Mesenchymal stem cell (in vitro differentiated cells and primary cell): ENCODE results near the gene FERMT2.

ENCODE experiments used
- DNase-seq: peaks from one replicate; pipeline ENCODE4 v3.0.0-alpha.2; 2013
- H2AFZ ChIP-seq: one replicate; pipeline ENCODE4 v1.6.1; 2013; ENCODE audit warnings: low read depth, mild to moderate bottlenecking, control low read depth, inconsistent platforms, low read length, moderate library complexity
- H2AK5ac ChIP-seq: 2 replicates; pipeline ENCODE4 v1.6.1; 2013; ENCODE audit warnings: low read length, moderate library complexity, mild to moderate bottlenecking, inconsistent platforms; ENCODE audit not compliant: severe bottlenecking
- H2BK120ac ChIP-seq: one replicate; pipeline ENCODE4 v1.6.1; 2013; ENCODE audit warnings: low read depth, mild to moderate bottlenecking, inconsistent platforms, low read length, moderate library complexity
- H2BK12ac ChIP-seq, 2 experiments: one replicate each; pipeline ENCODE4 v1.6.1; 2013; ENCODE audit warnings: inconsistent platforms in 2 of 2, low read length in 2 of 2, mild to moderate bottlenecking in 2 of 2, moderate library complexity in 2 of 2, control low read depth in 1 of 2
- H2BK15ac ChIP-seq: one replicate; pipeline ENCODE4 v1.6.1; 2013; ENCODE audit warnings: mild to moderate bottlenecking, low read depth, inconsistent platforms; ENCODE audit not compliant: poor library complexity, severe bottlenecking
- H2BK5ac ChIP-seq: 2 replicates; pipeline ENCODE4 v1.6.1; 2013; ENCODE audit warnings: low read depth, mild to moderate bottlenecking, low read length, control low read depth, inconsistent platforms; ENCODE audit not compliant: poor library complexity, severe bottlenecking
- H3K14ac ChIP-seq, 2 experiments: one replicate each; pipeline ENCODE4 v1.6.1; 2013; ENCODE audit warnings: inconsistent platforms in 2 of 2, low read length in 2 of 2, control low read depth in 1 of 2, mild to moderate bottlenecking in 1 of 2, moderate library complexity in 1 of 2
- H3K18ac ChIP-seq, 2 experiments: one replicate each; pipeline ENCODE4 v1.6.1; 2013; ENCODE audit warnings: inconsistent platforms in 2 of 2, low read length in 2 of 2, control low read depth in 1 of 2, low read depth in 1 of 2, mild to moderate bottlenecking in 1 of 2
- H3K23ac ChIP-seq, 2 experiments: one replicate each; pipeline ENCODE4 v1.6.1; 2013; ENCODE audit warnings: inconsistent platforms in 2 of 2, low read length in 2 of 2, mild to moderate bottlenecking in 2 of 2, moderate library complexity in 2 of 2, control low read depth in 1 of 2
- H3K27ac ChIP-seq: 2 replicates; pipeline ENCODE4 v1.5.1; 2013; ENCODE audit warnings: mild to moderate bottlenecking, moderate library complexity, low read length, control low read depth, inconsistent platforms; ENCODE audit not compliant: poor library complexity, severe bottlenecking
- H3K27me3 ChIP-seq, 2 experiments: 2 replicates each; pipeline versions ENCODE4 v1.6.1 to v1.7.0; 2013; ENCODE audit warnings: low read length in 2 of 2, mild to moderate bottlenecking in 2 of 2, moderate library complexity in 2 of 2, control low read depth in 1 of 2, inconsistent platforms in 1 of 2; ENCODE audit not compliant: control insufficient read depth in 1 of 2, insufficient read depth in 1 of 2
- H3K36me3 ChIP-seq, 2 experiments: 2 replicates each; pipeline versions ENCODE4 v1.6.1 to v1.7.0; 2013; ENCODE audit warnings: low read length in 2 of 2, control low read depth in 1 of 2, inconsistent platforms in 1 of 2, low read depth in 1 of 2, mild to moderate bottlenecking in 1 of 2; ENCODE audit not compliant: insufficient read depth in 2 of 2, control insufficient read depth in 1 of 2
- H3K4ac ChIP-seq, 2 experiments: one replicate each; pipeline ENCODE4 v1.6.1; 2013; ENCODE audit warnings: inconsistent platforms in 2 of 2, low read length in 2 of 2, mild to moderate bottlenecking in 2 of 2, moderate library complexity in 2 of 2, control low read depth in 1 of 2, low read depth in 1 of 2
- H3K4me1 ChIP-seq: 2 replicates; pipeline ENCODE4 v1.6.1; 2013; ENCODE audit warnings: low read depth, low read length, control low read depth; ENCODE audit not compliant: control insufficient read depth, insufficient read depth
- H3K4me2 ChIP-seq: 2 replicates; pipeline ENCODE4 v1.6.1; 2013; ENCODE audit warnings: low read length, mild to moderate bottlenecking, inconsistent platforms; ENCODE audit not compliant: poor library complexity, severe bottlenecking
- H3K4me3 ChIP-seq, 2 experiments: 2 replicates each; pipeline versions ENCODE4 v1.5.1 to v1.7.0; 2013; ENCODE audit warnings: low read length in 2 of 2, mild to moderate bottlenecking in 2 of 2, control low read depth in 1 of 2, low read depth in 1 of 2; ENCODE audit not compliant: insufficient read depth in 1 of 2
- H3K79me1 ChIP-seq: replicated peaks from 2 replicates; pipeline ENCODE4 v1.6.1; 2013; ENCODE audit warnings: mild to moderate bottlenecking, control low read depth, low read length, inconsistent platforms; ENCODE audit not compliant: poor library complexity, severe bottlenecking
- H3K9ac ChIP-seq: 2 replicates; pipeline ENCODE4 v1.7.0; 2013; ENCODE audit warnings: mild to moderate bottlenecking, low read length, moderate library complexity
- H3K9me3 ChIP-seq: 2 replicates; pipeline ENCODE4 v1.7.0; 2013; ENCODE audit warnings: mild to moderate bottlenecking, low read length; ENCODE audit not compliant: control insufficient read depth
- H4K8ac ChIP-seq: one replicate; pipeline ENCODE4 v1.6.1; 2013; ENCODE audit warnings: inconsistent platforms, mild to moderate bottlenecking, low read length, moderate library complexity
- H4K91ac ChIP-seq: one replicate; pipeline ENCODE4 v1.6.1; 2013; ENCODE audit warnings: mild to moderate bottlenecking, low read length, inconsistent platforms
- WGBS: methylation state at CpG from one replicate; pipeline ENCODE4 v1.1.7; 2013; ENCODE audit warnings: mixed read lengths; 5-methylcytosine and 5-hydroxymethylcytosine counted together

The FERMT2 gene

GRCh38 chr14:52987042-52987441 is 36.2 kb upstream of the FERMT2 start:
- no peak overlapping the region for H3K9ac ChIP-seq
- H3K36me3 ChIP-seq: no peaks in the 10 kb centered on the region
- no peak overlapping the region for H3K4me3 ChIP-seq
- no peak overlapping the region for H3K18ac ChIP-seq
- no peak overlapping the region for H2AFZ ChIP-seq
- no peak overlapping the region for H3K27ac ChIP-seq
- no peak overlapping the region for H4K91ac ChIP-seq
- no peak overlapping the region for H4K8ac ChIP-seq
- H3K4me1 ChIP-seq: no peaks in the 10 kb centered on the region
- no peaks in the 10 kb centered on the region for H3K9me3 ChIP-seq
- no peak overlapping the region for H2BK120ac ChIP-seq
- H3K79me1 ChIP-seq: no peaks in the 10 kb centered on the region
- no peak overlapping the region for H3K23ac ChIP-seq
- H2BK15ac ChIP-seq: no peak overlapping the region
- H2BK5ac ChIP-seq: no peak overlapping the region
- H2AK5ac ChIP-seq: no peak overlapping the region
- H3K4me2 ChIP-seq: no peak overlapping the region
- H2BK12ac ChIP-seq: no peak overlapping the region
- no peak for DNase-seq
- no peak overlapping the region for H3K4ac ChIP-seq
- WGBS: 95% methylated on average over 2 of the region's 2 CpGs
- no peaks in the 10 kb centered on the region for H3K27me3 ChIP-seq
- no peak overlapping the region for H3K14ac ChIP-seq

GRCh38 chr14:52977798-52978197 is 26.9 kb upstream of the FERMT2 start:
- H2BK12ac ChIP-seq: no peak overlapping the region
- no peaks in the 10 kb centered on the region for H3K79me1 ChIP-seq
- H3K23ac ChIP-seq: no peak overlapping the region
- no peak overlapping the region for H3K4me2 ChIP-seq
- H3K4ac ChIP-seq: no peak overlapping the region
- WGBS: 80% methylated on average over 2 of the region's 3 CpGs
- H3K4me1 ChIP-seq: no peaks in the 10 kb centered on the region
- H3K27ac ChIP-seq: no peak overlapping the region
- H3K36me3 ChIP-seq: no peaks in the 10 kb centered on the region
- H2BK120ac ChIP-seq: no peak overlapping the region
- H3K9me3 ChIP-seq: no peaks in the 10 kb centered on the region
- H3K9ac ChIP-seq: no peak overlapping the region
- H3K4me3 ChIP-seq: no peak overlapping the region
- H4K8ac ChIP-seq: no peak overlapping the region
- H2AK5ac ChIP-seq: no peak overlapping the region
- DNase-seq: no peak
- H4K91ac ChIP-seq: no peak overlapping the region
- H3K27me3 ChIP-seq: no peaks in the 10 kb centered on the region
- H3K14ac ChIP-seq: no peak overlapping the region
- H2AFZ ChIP-seq: no peak overlapping the region
- no peak overlapping the region for H2BK5ac ChIP-seq
- no peak overlapping the region for H3K18ac ChIP-seq
- no peak overlapping the region for H2BK15ac ChIP-seq

- H3K4me3 ChIP-seq: no peak overlapping the region
- no peak overlapping the region for H3K14ac ChIP-seq
- peak; percentile 62 for DNase-seq
These were observed 23.6 kb upstream of the FERMT2 start for GRCh38 chr14:52974406-52974805.

GRCh38 chr14:52961060-52961639 is 10.3 kb upstream of the FERMT2 start:
- Histone ChIP-seq H3K14ac (no peak overlapping the region), H2BK15ac (no peak overlapping the region), H2BK12ac (no peak overlapping the region), H3K79me1 (no peaks in the 10 kb centered on the region), H3K27ac (no peak overlapping the region), H4K91ac (no peak overlapping the region), H3K4ac (no peak overlapping the region), H2AK5ac (no peak overlapping the region), H3K9me3 (no peaks in the 10 kb centered on the region), H4K8ac (peak overlapping the region; percentile 57), H3K4me1 (no peaks in the 10 kb centered on the region), H3K4me2 (no peak overlapping the region), H3K27me3 (no peaks in the 10 kb centered on the region), H3K4me3 (no peak overlapping the region), H3K9ac (no peak overlapping the region), H3K36me3 (no peaks in the 10 kb centered on the region), H2BK120ac (no peak overlapping the region), H2BK5ac (no peak overlapping the region), H2AFZ (no peak overlapping the region), H3K23ac (no peak overlapping the region), H3K18ac (no peak overlapping the region)
- 83% methylated on average over 4 of the region's 4 CpGs for WGBS
- peak; percentile 70 for DNase-seq

More at GRCh38 chr14:52974406-52974805, 23.6 kb upstream of the FERMT2 start:
- no peak overlapping the region for H3K23ac ChIP-seq
- no peak overlapping the region for H2AK5ac ChIP-seq
- no peak overlapping the region for H3K4me2 ChIP-seq
- H2BK12ac ChIP-seq: no peak overlapping the region
- H2BK120ac ChIP-seq: no peak overlapping the region
- no peak overlapping the region for H3K27ac ChIP-seq
- no peaks in the 10 kb centered on the region for H3K36me3 ChIP-seq
- no peak overlapping the region for H4K91ac ChIP-seq
- H2AFZ ChIP-seq: no peak overlapping the region
- H3K18ac ChIP-seq: no peak overlapping the region
- no peak overlapping the region for H3K9ac ChIP-seq
- H3K27me3 ChIP-seq: no peaks in the 10 kb centered on the region
- H3K9me3 ChIP-seq: peaks cover 6% of the 10 kb centered on the region
- H2BK5ac ChIP-seq: no peak overlapping the region
- H3K79me1 ChIP-seq: no peaks in the 10 kb centered on the region
- H3K4me1 ChIP-seq: no peaks in the 10 kb centered on the region
- no peak overlapping the region for H3K4ac ChIP-seq
- H4K8ac ChIP-seq: no peak overlapping the region
- no peak overlapping the region for H2BK15ac ChIP-seq
